Forelimb muscle (tissue), 1 donor: ENCODE measurements around the gene ASB11. TPM values are rescaled to one million over a fixed set of nuclear protein-coding genes. Genes with fewer than 3 reads are reported as not detected.

Experiments
- DNase-seq: peaks from one replicate; pipeline ENCODE4 v3.0.0-alpha.2; 2013; ENCODE audit warnings: low read depth
- polyA plus RNA-seq: library from polyadenylated mRNA; unstranded; fragments of 120-200 nt; gene quantifications from one replicate; pipeline ENCODE4 v1.2.1, GENCODE V29; 2013; ENCODE audit not compliant: insufficient read length

The ASB11 gene, protein sequence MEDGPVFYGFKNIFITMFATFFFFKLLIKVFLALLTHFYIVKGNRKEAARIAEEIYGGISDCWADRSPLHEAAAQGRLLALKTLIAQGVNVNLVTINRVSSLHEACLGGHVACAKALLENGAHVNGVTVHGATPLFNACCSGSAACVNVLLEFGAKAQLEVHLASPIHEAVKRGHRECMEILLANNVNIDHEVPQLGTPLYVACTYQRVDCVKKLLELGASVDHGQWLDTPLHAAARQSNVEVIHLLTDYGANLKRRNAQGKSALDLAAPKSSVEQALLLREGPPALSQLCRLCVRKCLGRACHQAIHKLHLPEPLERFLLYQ
- polyA plus RNA-seq: 12.2 TPM

DNA sequence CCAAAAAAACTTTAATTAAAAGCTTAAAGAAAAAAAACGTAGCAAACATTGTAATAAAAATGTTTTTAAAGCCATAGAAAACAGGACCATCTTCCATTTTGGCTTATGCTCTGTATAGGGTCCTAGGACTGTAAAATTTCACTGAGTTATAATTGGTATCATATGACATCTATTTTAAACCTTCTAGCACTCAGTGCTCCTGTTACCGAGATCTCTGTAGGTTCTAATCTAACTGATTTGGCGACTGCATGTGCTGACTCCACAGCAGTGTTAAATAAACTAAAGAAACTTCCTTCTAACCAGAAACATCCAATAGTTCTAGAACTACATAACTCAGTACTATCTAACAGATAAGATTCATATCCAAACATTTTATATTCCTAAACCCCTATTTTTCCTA, at the start of gene ASB11:
TSS of gene ASB11 (minus strand) at position 132 of the 400 bp plus-strand sequence. CDS start at position 97, 35 bp downstream.
- DNase-seq: no peak

DNA sequence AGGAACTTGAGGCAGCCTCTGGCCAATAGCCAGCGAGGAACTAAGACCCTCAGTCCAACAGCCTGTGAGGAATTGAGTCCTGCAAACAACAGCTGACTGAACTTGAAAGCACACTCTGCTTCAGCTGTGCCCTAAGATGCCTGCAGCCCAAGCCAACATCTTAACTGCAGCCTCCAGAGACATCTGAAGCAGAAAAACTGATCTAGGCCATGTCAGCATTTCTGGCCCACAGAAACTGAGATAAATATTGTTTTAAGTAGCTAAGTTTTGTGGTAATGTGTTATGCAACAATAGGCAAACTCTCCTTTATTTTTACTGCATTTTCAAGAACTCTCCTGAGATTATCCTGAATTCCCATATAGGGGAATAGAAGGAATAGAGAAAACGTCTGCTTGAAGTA, 44.3 kb upstream of the ASB11 start:
- no peak for DNase-seq

DNA sequence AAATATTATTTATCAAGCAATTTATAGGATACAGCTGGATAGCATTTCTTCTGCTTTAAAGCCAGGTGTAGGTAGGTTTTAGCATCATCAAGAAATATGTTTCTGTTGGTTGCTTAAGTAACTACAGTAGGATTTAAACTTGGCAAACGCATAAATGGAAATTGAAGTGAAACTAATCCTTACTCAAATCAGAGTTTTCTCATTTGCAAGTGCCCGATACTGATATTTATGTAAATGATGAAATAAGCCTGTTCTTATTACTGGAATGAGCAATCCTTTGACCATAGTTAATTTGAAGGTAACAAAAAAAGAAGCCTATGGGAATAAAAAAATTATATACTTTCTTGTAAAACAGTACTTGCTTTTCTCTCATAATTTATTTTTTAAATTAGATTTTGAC, 43.1 kb upstream of the ASB11 start:
- no peak for DNase-seq

DNA sequence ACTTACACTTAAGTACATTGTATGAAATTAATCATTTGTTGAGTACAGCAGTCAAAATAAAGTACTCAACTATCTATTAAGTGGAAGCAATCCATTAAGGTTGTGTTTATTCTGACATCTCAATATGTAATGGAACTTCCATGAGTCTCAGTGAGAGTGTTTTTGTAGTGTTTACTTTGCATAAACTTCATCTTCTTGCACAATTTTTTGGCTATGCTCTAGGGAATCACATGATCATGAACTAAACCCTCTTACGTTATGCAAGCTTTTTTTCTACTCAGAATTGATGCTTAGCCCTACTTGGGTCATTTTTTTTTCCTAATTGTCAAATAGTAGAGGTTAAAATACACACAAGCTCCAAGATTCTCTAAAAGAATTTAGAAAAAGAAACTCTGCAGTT, 41.0 kb upstream of the ASB11 start:
- DNase-seq: peak; percentile 29

DNA sequence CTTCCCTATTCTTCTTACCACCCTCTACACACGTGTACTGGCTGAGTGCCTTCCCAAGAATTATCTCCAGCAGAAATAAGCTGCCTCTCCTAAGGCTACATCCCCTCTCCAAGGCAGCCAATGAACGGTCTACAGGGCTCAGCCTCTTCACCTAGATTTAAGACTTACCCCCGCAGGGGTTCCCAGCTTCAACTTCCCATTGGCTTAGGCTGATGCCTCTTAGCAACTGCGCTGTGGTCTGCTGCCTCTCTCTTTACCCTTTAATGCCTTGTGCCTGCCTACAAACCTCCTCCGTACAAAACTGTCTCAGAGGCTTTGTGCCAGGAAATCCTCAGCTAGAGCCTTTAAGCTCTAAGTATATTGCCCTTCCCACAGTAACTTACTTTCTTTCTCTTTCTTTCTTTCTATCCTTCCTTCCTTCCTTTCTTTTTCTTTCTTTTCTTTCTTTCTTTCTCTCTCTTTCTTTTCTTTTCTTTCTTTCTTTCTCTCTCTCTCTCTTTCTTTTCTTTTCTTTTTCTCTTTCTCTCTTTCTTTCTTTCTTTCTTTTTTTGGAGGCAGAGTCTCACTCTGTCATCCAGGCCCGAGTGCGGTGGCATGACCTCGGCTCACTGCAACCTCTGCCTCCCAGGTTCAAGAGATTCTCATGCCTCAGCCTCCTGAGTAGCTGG, 35.0 kb upstream of the ASB11 start:
- no peak for DNase-seq

DNA sequence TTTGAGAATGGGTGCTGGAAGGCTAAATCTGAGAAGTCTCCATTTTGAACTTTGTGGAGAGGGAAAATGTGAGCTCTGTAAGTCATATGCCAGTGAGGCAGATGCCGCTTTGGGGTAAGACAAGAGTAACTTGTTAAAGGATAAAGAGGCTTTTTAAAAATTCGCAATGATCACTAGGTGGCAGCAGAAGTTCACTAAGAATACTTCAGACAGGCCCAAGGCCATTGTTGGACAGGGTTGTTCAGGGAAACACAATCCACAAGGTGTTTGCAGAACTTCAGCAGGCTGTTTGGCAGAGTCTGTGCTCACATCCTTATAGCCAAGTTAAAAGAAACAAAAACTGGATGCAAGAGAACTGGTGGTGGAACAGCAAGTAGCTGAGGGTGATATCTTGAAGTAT, 33.6 kb upstream of the ASB11 start:
- DNase-seq: peak; percentile 35

DNA sequence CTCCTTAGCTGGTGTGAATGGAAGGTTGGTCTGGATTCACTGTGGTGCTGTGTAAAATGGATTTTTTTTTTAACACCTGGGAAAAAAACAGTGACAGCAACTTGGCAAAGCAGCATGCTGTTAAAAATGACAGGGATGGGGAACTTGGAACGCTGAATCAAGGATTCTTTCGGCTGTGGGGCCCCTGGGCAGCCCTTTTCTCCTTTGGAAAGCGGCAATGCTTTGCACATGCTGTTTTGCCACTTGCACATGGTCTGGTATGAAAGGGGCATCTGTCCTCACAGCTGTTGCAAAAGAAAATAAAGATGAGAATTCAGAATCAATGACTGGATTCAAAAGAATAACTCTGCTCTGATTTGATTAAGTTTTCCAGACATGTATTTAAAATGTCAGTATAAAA, 30.5 kb upstream of the ASB11 start:
- no peak for DNase-seq

DNA sequence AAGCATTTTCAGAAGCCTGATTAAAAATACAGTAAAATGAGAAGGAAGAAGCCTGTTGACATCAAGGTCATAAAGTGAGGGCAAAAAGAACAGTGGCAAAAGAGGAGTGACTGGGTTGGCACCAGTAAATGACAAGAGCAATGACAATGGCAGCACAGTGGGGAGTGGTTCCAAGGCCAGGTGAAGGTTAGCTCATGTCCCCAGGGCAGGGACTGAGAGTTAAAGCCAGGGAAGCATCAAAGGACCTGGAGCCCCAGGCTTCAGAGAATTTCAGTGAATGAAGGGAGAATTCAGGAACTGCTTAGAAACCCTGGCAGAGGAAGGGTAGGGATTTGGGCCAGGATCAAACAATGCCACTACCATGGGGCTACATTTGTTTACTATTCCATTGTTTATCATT, 28.7 kb upstream of the ASB11 start:
- DNase-seq: no peak

DNA sequence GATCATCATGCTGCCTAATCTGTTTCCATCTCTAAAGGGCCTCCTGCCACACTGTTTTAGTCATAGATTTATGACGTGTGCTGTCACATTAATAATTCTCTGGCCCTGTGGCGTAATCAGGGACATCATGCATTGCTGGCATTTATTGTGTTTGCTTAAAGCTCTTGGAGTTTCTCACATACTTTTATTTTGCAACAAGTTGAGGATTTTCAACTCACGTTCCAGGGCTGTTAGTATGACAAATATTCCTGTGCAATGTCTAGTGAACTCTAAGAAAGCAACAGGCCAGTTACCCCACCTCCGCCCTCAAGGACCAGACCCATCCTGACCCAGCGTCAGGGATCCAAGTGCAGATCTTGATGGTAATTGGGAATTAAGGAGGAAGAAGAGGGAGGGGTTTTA, 27.6 kb upstream of the ASB11 start:
- DNase-seq: no peak

DNA sequence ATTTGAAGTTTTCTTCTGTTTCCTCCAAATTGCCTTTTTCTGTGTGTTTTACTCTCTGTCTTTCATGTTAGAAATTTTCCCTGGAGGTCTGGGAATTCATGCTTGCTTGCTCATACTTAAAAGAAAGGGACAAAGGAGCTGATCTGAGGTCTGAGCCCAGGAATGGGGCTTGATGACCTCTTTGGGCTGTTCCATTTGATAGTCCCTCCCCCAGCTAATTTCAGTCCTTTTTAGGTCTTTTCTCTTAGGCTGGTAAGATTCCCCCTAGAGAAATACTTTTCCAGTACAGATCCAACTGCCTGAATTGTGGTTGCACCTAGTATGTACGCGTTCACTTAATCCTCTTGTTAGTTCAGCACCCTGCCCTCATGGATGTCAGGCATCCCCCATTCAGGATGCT, 25.4 kb upstream of the ASB11 start:
- DNase-seq: no peak

DNA sequence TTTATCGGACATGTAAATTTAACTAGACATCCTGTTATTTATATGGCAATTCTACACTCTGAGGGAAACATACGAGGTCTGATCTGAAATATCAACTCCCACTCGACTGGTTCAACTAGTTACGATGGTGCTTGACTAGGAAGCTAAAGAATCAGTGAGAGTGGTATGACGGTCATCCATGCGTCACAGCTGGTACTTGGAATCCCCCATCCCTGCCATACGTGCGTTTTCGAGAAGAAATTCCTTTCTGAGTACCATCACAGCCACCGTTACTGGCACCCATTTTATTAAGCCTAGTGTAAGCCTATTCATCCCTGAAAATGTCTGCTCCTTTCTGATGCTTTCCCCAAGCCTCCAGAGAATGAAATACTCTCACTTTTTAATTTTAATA, 20.6 kb upstream of the ASB11 start:
- no peak for DNase-seq

DNA sequence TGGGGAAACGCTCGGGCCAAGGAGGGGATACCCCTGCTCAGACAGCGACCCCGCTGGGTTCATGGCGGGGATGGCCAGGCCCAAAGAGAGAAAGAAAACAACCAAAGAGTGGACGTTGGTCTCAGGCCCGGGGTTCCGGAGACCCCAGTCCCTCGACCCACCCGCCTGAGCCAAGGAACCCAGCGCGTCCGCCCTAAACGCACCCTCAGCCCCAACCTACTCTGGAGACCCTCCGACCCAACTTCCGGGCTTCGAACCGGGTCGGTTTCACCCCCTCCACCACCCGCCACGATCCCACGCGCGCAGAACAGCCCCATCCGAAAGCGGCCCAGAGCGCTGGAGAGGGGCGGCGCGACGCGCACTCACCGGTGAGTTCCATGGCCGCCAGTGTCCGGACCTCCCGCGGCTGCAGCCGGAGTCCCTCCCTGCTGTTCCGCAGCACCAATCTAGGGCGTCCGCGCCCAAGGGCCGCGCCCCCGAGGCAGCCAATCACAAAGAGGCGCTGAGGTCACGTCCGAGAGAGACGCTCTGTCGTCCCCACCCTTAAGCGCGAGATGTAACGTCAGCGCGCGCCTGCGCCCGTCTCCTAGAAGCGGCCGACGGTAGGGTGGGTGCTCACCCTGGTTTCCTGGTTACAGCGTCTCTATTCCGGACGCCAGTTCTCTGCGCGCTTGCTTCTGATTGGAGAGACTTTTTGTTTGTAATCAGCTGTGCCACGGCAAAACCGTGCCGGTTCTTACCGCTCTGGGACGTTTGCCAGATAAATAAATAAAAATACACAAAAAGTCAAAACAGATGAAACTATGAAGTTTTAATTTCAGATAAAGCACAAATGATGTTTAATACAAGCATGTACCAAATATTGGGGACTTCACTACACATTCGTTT, 19.9 kb upstream of the ASB11 start, which contains the start of gene PIGA:
TSS of gene PIGA (minus strand) at position 389 of the 888 bp plus-strand sequence. CDS start 3,593 bp downstream, outside the sequence.
- peak; percentile 89 for DNase-seq

DNA sequence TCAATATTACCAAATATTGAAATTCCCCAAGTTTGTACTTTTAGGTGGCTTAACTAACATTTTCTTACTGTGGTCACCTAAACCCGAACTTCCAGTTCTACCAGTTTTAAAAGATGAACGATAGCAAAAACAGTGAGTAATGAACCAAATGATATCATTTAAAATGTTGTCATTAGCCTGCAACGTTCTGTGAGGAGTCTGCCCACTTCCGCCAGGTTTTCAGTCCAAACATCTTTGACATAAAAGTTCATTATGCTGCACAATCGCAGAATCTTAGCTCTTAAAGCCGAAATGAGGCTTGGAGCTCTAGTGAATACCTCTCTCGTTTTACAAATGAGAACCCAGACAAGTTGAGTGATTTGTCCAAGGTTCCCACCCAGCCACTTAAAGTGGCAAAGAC, 19.1 kb upstream of the ASB11 start:
- no peak for DNase-seq

DNA sequence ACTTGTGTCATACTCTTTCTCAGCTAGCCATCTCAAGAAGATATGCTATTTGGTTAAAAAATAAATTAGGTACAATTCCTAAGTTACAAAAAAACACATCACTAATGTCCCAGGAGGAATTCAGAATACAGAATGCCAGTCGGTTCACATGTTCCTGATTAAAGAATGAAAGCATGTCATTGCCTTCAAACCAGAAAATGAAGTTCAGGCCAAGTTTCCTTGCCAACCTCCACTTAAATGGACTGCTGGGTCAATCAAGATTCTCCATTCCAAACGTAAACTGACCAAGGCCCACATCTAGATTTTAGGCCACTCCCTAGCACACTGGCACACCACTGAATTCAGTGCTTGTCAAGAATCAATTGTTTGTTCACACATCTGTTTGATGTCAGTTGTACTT, 13.4 kb upstream of the ASB11 start:
- DNase-seq: no peak

DNA sequence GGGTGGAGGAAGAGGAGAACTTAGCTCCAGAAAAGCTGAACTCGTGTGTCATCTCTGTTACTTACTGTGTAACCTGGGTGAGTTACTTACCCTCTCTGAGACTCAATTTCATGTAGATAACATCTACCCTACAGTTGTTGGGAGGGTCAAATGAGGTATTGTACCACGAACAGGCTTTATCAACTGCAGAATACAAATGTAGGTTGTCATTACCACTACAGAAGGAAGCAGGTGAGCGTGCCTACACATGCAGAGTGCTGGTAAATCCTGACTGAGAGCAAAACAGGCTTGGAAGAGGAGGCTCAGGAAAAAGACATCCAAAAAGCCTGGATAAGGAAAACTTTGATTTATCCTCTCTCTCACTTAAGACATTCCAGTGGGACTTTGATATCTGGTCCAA, 12.7 kb upstream of the ASB11 start:
- no peak for DNase-seq

DNA sequence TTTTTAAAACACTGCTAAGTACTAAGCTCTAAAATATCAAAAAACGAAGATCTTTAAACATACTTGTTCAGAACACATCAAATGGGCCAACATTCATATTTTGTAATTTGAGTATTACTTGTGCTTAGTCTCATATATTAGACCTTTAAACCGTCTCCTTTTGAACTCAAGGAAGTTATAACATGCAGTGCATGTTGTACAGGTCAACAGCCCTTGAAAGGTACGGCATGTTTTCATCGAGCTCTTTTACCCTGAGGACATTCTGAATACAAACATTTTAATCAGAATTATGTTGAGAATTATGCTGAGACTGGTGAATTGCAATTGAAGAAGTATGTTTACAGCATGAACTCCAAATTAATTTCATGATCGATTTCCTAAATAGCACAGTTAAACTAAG, 7.0 kb upstream of the ASB11 start:
- DNase-seq: no peak

DNA sequence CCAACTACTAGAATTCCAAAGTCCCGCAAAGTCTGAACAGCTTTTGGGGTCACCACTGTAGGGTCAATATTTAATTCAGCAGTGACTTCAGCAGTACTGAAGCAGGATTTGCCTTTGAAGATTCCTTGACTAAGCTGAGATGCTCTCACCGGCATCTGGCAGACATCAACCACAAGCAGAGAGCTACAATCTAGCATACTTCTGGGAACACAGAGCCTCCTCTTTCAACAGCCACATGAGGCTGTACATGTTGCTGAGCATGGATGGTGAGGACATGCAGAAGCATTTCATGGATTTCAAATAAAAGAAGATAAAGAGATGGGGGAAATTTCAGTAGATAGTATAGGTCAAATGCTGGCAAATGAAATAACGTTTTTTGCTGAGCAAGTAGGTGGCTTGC, 6.6 kb upstream of the ASB11 start:
- no peak for DNase-seq

DNA sequence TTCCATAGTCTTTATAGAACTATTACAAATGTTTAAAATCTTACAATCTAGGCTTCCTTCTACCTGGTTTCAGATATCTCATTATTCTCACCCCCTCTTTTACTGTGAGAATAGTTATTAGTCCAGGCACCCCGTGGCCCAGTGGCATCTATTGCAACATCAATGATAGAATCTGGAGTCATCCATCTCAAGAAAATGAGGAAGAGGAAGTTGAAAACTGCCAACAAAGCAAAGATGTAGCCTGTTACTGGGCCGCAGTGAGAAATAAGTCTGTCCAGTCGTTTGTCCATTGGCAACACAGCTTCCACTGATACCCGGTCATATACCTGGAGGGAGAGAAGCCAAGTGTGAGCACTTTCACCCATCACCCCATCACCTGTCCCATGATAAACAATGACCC, 6.0 kb upstream of the ASB11 start:
- DNase-seq: no peak

DNA sequence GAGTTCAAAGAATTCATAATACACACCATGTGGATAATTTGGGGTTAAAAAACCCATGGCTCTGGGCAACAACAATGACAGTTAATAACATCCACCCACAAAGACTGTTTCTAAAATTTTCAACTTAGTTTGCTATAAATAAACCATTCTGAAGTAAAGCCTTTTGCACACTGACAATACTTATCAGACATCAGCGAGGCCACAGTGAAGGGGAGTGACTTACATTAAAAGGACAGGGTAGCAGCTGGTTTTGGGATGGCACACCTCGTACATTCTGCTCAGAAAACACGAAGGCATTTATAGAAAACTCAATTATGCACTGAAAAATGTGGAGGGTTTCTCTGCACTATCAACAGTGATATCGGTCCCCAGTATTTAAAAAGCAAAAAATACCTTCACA, 4.9 kb upstream of the ASB11 start:
- no peak for DNase-seq

DNA sequence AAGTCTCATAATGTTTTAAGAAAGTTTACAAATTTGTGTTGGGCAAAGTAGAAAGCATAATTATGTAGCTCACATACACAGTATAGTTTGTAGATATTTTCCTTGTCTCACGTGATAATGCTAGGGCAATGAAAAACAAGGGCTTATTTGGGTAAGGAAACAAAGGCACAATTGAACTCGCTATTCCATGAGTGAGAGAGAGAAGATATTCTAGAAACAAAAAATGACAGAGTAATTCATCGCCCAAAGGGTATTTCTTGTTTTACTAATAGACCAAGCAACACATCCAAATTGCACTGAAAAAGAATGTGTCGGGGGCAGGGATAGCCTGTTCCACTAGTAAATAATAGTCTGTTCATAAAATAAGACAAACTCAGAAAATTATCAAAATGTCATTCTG, 3.6 kb upstream of the ASB11 start:
- DNase-seq: no peak

DNA sequence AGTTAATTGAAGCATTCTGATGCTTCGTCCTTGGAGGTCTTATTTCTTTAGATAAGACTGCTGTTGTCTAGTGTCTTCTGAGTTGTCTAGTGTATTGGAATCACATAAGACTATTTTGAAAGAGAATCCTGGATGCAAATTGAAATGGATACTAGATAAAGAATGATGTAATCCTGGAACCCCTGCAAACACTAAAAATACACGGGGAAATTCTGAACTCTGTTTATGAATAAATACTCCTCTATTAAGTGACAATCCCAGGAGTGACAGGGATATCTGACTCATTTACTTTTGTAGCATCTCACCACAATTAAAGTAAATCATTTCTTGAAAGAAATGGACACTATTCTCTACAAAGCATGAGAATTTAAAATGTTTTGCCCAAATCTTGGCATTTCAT, 968 bp downstream of the ASB11 start:
- DNase-seq: no peak

DNA sequence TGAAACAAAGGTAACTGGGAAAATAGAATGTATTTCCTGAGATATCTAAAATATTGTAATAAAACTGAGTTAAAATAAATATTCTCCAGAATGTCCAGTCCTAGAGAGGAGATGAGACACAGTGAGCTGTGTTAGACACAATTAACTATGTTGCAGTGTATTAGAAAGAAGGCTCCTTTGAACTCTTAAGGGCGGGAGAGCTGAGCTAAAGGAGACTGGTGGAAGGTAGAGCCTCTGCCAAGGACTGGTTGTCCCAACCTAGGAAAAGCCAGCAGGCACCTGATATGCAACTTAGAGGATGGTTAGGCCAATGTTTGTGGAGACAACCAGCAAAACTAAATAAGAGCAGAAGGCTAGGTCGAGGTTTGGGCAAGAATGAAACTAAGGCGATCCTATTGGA, 4.3 kb downstream of the ASB11 start:
- no peak for DNase-seq

DNA sequence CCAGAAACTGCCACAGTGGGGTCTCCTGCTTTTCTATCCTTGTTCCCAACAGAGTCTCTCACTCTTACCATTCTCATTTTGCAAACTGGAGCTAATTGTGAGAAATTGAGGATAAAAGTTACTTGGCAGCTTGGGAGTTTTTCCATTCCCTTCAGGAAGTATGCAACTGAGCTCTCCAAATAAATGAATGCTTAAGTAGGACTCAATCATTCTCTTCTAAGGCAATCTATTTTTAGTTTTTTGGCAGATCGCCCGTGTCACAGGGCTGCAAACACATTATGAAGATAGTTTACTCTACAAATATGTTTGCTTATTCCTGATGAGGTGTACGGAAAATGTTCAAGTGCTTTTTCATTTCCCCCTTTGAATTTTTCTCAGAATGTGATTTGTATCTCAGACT, 5.3 kb downstream of the ASB11 start:
- DNase-seq: peak; percentile 60
